AG09319 (cell line): ENCODE results near the gene CAPN6.

Experiments used
- DNase-seq: peaks from one replicate; pipeline ENCODE4 v3.0.0-alpha.2; 2010; ENCODE audit warnings: low read depth; ENCODE audit errors: extremely low read depth
- CTCF ChIP-seq: IDR thresholded peaks from 2 replicates; pipeline ENCODE4 v1.5.1; 2011; ENCODE audit warnings: low read depth, mild to moderate bottlenecking, inconsistent platforms, low read length, moderate library complexity

Gene CAPN6

GRCh38 chrX:111207851-111208250, 62.4 kb downstream of the CAPN6 start:
- DNase-seq = no peak
- no peak for TF ChIP-seq CTCF

DNA sequence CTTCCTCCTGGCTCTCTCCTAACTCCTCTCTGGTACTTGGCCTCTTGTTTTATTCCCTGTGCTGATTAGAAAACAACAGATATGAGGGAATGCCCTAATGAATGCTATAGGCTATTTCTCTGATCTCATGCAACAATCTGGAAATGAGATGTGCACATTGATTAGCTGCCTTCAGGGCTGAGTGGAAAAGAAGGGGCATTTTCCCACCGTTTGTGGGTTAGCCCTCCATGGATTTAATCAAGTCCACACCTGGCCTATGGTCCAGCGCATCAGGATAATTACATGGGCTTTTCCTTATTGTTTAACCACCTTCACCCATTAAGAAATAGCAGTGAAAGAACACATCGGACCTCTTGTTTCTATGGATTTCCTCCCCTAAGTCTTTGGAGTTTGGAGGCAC, 70.0 kb downstream of the CAPN6 start:
- TF ChIP-seq CTCF = no peak
- no peak for DNase-seq

- TF ChIP-seq CTCF = no peak
- DNase-seq = no peak
Observed at GRCh38 chrX:111199505-111199904, 70.8 kb downstream of the CAPN6 start.
